ENCODE results near the gene TM4SF1.

GRCh38 chr3:149417174-149417573, 39.7 kb upstream of the TM4SF1 start:
- TF ChIP-seq USF2 (IDR thresholded peaks at IDR 0.05; ENCODE audit: borderline replicate concordance, low read depth, low read length) (no peak), EZH2phosphoT487 (IDR thresholded peaks at IDR 0.05; ENCODE audit: borderline replicate concordance, low read depth) (no peak)
